Measurements from ENCODE around the gene DNAJC12. TPM values are rescaled to one million over a fixed set of nuclear protein-coding genes. Genes with fewer than 3 reads are reported as not detected.
"Not testable (repeated sequence)": the region's sequence is repeated elsewhere in the genome, so short reads cannot be mapped to it uniquely, and the experiment has no call there.

Gene DNAJC12
- total RNA-seq, 1 experiment from 2014 or later = 15.5 TPM

DNA sequence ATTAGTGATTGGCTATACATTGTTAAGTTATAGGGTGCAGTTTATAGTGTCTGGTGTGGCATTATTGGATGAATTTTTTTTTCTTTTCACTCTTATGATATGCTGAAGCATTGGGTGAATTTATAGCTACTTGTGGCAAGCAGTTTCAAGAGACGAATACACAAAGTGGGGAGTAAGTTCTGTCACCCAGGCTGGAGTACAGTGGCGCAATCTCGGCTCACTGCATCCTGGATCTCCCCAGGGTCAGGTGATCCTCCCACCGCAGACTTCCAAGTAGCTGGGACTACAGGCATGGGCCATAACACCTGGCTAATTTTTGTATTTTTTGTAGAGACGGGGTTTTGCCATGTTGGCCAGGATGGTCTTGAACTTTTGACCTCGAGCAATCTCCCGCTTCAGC, 40.1 kb upstream of the DNAJC12 start:
- H3K27me3 ChIP-seq (ENCODE audit: low read length) = no peaks in the 10 kb centered on the region
- no peak overlapping the region for H3K27ac ChIP-seq (ENCODE audit: low read length)
- H2AFZ ChIP-seq (ENCODE audit: low read length) = no peak overlapping the region
- no peak overlapping the region for H3K9ac ChIP-seq (ENCODE audit: low read length)
- BruUV-seq (replicated peaks) = no TSS peak
- H3F3A ChIP-seq (ENCODE audit: low read length, unreplicated experiment) = no peaks in the 10 kb centered on the region
- DNase-seq = no peak
- H3K9me2 ChIP-seq (replicated peaks; ENCODE audit: low read length) = no peaks in the 10 kb centered on the region
- H3K4me3 ChIP-seq (ENCODE audit: low read length) = no peak overlapping the region
- ChIA-PET POLR2A (ENCODE audit: unreplicated experiment) (no interaction called here), CTCF (interaction anchor here (0.6 kb wide), 1 partner anchor 247 kb away, joined by 6 read pairs; no protein-coding TSS in a partner anchor)
- intact Hi-C loops (cut with micrococcal nuclease) = no loop called here
- H3K4me2 ChIP-seq (ENCODE audit: low read length) = no peak overlapping the region
- H3K9me3 ChIP-seq (ENCODE audit: low read length) = no peaks in the 10 kb centered on the region
- no peak for ATAC-seq
- no peak for TF ChIP-seq EZH2 (IDR thresholded peaks at IDR 0.05; ENCODE audit: low read length, unreplicated experiment)
- TF ChIP-seq EZH2phosphoT487 (IDR thresholded peaks at IDR 0.05; ENCODE audit: borderline replicate concordance, low read length) = no peak
- TF ChIP-seq, protein P1, sequence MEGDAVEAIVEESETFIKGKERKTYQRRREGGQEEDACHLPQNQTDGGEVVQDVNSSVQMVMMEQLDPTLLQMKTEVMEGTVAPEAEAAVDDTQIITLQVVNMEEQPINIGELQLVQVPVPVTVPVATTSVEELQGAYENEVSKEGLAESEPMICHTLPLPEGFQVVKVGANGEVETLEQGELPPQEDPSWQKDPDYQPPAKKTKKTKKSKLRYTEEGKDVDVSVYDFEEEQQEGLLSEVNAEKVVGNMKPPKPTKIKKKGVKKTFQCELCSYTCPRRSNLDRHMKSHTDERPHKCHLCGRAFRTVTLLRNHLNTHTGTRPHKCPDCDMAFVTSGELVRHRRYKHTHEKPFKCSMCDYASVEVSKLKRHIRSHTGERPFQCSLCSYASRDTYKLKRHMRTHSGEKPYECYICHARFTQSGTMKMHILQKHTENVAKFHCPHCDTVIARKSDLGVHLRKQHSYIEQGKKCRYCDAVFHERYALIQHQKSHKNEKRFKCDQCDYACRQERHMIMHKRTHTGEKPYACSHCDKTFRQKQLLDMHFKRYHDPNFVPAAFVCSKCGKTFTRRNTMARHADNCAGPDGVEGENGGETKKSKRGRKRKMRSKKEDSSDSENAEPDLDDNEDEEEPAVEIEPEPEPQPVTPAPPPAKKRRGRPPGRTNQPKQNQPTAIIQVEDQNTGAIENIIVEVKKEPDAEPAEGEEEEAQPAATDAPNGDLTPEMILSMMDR (conservative IDR thresholded peaks at IDR 0.05; ENCODE audit: low read depth, low read length) = no peak
- no peaks in the 10 kb centered on the region for H3K36me3 ChIP-seq (ENCODE audit: low read depth, low read length)
- H3K79me2 ChIP-seq (ENCODE audit: low read length) = no peaks in the 10 kb centered on the region
- H3K4me1 ChIP-seq (ENCODE audit: insufficient read depth, low read length) = no peaks in the 10 kb centered on the region
- H4K20me1 ChIP-seq (ENCODE audit: low read length) = no peaks in the 10 kb centered on the region

DNA sequence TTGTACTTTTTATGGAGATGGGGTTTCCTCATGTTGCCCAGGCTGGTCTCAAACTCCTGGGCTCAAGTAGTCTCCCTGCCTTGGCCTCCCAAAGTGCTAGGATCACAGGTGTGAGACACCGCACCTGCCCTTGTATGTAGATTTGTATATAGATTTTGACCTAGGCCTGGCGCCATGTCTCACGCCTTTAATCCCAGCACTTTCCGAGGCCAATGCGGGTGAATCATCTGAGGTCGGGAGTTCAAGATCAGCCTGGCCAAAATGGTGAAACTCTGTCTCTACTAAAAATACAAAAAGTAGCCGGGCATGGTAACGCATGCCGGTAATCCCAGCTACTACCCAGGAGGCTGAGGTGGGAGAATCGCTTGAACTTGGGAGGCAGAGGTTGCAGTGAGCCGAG, 39.4 kb upstream of the DNAJC12 start:
- BruUV-seq (replicated peaks); CTCF ChIA-PET; H3K4me3 ChIP-seq (ENCODE audit: low read length): not testable (repeated sequence)

DNA sequence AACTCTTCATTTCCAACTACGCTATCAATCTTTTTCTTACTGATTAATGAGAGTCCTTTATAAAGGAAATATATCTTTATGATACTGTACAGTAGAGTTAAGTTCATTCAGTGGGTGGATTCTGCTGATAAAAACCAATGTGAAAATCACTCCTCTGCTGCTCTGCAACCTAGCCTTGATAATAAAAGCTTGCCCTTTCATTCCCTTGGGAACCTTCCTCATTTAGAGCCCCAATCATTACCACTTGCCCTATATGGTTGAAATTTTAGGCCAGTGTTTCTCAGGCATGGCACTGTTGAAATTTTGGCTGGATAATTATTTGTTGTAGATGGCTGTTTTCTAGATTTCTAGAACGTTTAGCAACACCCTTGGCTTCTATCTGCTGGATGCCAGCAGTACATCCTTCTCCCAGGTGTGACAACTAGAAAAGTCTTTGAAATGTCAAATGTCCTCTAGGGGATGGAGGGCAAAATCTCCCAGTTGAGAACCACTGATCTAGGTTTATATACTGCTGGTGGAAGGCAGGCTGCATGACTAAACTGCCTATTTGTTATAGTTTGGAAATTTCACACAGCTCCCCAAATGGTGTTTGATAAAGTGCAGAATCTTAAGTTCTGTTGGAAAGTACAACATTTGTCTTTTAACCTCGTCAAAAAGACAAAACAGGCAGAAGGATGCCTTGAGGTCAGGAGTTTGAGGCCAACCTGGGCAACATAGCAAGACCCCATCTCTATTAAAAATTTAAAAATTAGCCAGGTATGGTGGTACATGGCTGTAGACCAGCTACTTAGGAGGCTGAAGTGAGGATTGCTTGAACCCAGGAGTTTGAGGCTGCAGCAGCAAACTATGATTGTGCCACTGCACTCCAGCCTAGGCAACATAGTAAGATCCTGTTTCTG, 37.6 kb upstream of the DNAJC12 start:
- Histone ChIP-seq H4K20me1 (ENCODE audit: low read length) (no peaks in the 10 kb centered on the region), H3K4me2 (ENCODE audit: low read length) (no peak overlapping the region), H3K27me3 (ENCODE audit: low read length) (no peaks in the 10 kb centered on the region), H3K9me2 (replicated peaks; ENCODE audit: low read length) (no peaks in the 10 kb centered on the region), H3K9me3 (ENCODE audit: low read length) (no peaks in the 10 kb centered on the region), H3K79me2 (ENCODE audit: low read length) (no peaks in the 10 kb centered on the region), H3F3A (ENCODE audit: low read length, unreplicated experiment) (no peaks in the 10 kb centered on the region), H2AFZ (ENCODE audit: low read length) (no peak overlapping the region), H3K9ac (ENCODE audit: low read length) (no peak overlapping the region), H3K27ac (ENCODE audit: low read length) (no peak overlapping the region), H3K36me3 (ENCODE audit: low read depth, low read length) (no peaks in the 10 kb centered on the region), H3K4me3 (ENCODE audit: low read length) (no peak overlapping the region), H3K4me1 (ENCODE audit: insufficient read depth, low read length) (no peaks in the 10 kb centered on the region)
- ATAC-seq (no peak), DNase-seq (no peak)
- ChIA-PET POLR2A (ENCODE audit: unreplicated experiment) (no interaction called here), CTCF (no interaction called here)
- TF ChIP-seq EZH2 (IDR thresholded peaks at IDR 0.05; ENCODE audit: low read length, unreplicated experiment) (no peak), EZH2phosphoT487 (IDR thresholded peaks at IDR 0.05; ENCODE audit: borderline replicate concordance, low read length) (no peak)
- TF ChIP-seq, protein P1 (conservative IDR thresholded peaks at IDR 0.05; ENCODE audit: low read depth, low read length) = no peak
- intact Hi-C loops (cut with micrococcal nuclease) = no loop called here
- BruUV-seq (replicated peaks) = no TSS peak

More for the DNA sequence above, 39.4 kb upstream of the DNAJC12 start:
- H3K79me2 ChIP-seq (ENCODE audit: low read length); DNase-seq; H3K4me2 ChIP-seq (ENCODE audit: low read length); H3K27ac ChIP-seq (ENCODE audit: low read length); intact Hi-C loops (cut with micrococcal nuclease); H3K9me3 ChIP-seq (ENCODE audit: low read length); H3K9ac ChIP-seq (ENCODE audit: low read length); H3K4me1 ChIP-seq (ENCODE audit: insufficient read depth, low read length); H4K20me1 ChIP-seq (ENCODE audit: low read length); H3K36me3 ChIP-seq (ENCODE audit: low read depth, low read length); H2AFZ ChIP-seq (ENCODE audit: low read length); POLR2A ChIA-PET (ENCODE audit: unreplicated experiment); ATAC-seq; H3F3A ChIP-seq (ENCODE audit: low read length, unreplicated experiment); H3K27me3 ChIP-seq (ENCODE audit: low read length); H3K9me2 ChIP-seq (replicated peaks; ENCODE audit: low read length): not testable (repeated sequence)

Data from PC-3 (cell line).